GM12878 (cell line): ENCODE results near the gene DACH1. TPM values are rescaled to one million over a fixed set of nuclear protein-coding genes. Genes with fewer than 3 reads are reported as not detected.

Experiments
- ATAC-seq: fragments of 200-7000 bp; cut with Tn5 transposase; 3 replicates; pipeline ENCODE4 v1.9.1; 2020; ENCODE audit warnings: mild to moderate bottlenecking, moderate library complexity
- BruUV-seq: library from RNA; stranded (reverse); fragments of 400-500 nt; replicated peaks from 2 replicates; lab custom pipeline; 2021; lab: Mats Ljungman, UMichigan
- CTCF ChIA-PET: fragments of 300-600 bp; sonication (Branson Sonifier 250); formaldehyde crosslinking; extraction: SDS; loops from one replicate; lab custom pipeline; 2021; ENCODE audit warnings: inconsistent platforms; lab: Yijun Ruan, JAX
- POLR2A ChIA-PET: fragments of 350-600 bp; formaldehyde crosslinking; extraction: SDS; loops from one replicate; lab custom pipeline; 2021; ENCODE audit warnings: inconsistent platforms; lab: Charles Lee
- RAD21 ChIA-PET: fragments of 300-600 bp; sonication (Branson Sonifier 250); formaldehyde crosslinking; loops from one replicate; lab custom pipeline; 2023; ENCODE audit warnings: antibody characterized with exemption; ENCODE audit not compliant: unreplicated experiment; lab: Charles Lee
- SMC1A ChIA-PET: fragments of 300-600 bp; sonication (Branson Sonifier 250); formaldehyde crosslinking; loops from one replicate; lab custom pipeline; 2023; ENCODE audit not compliant: unreplicated experiment, uncharacterized antibody; lab: Charles Lee
- DNase-seq: peaks from one replicate; pipeline ENCODE4 v3.0.0-alpha.2; 2011; ENCODE audit warnings: low read depth, low spot score
- FAIRE-seq: peaks from 3 replicates; lab custom pipeline; 2011; peaks lifted over from hg19 to GRCh38; lab: Jason Lieb, UNC
- H2AFZ ChIP-seq: 2 replicates; pipeline ENCODE4 v1.6.0; 2011; ENCODE audit warnings: low read depth, low read length, control low read depth; ENCODE audit not compliant: control insufficient read depth
- H3K27ac ChIP-seq: 2 replicates; pipeline ENCODE4 v1.5.1; 2011; ENCODE audit warnings: control low read depth; ENCODE audit not compliant: control insufficient read depth, insufficient read depth
- H3K27me3 ChIP-seq, 2 experiments: replicated peaks in 1 of 2; 2 replicates each; pipeline versions ENCODE4 v1.6.0 to v1.6.1; 2011; ENCODE audit warnings: low read length in 1 of 2; ENCODE audit not compliant: control insufficient read depth in 2 of 2, insufficient read depth in 2 of 2
- H3K36me3 ChIP-seq, 2 experiments: 2 replicates each; pipeline ENCODE4 v1.5.1; 2011; ENCODE audit warnings: low read length in 1 of 2; ENCODE audit not compliant: control insufficient read depth in 2 of 2, insufficient read depth in 2 of 2
- H3K4me1 ChIP-seq: 2 replicates; pipeline ENCODE4 v1.6.1; 2011; ENCODE audit warnings: mild to moderate bottlenecking, low read length, moderate library complexity, mixed read lengths; ENCODE audit not compliant: control insufficient read depth, insufficient read depth
- H3K4me2 ChIP-seq: 2 replicates; pipeline ENCODE4 v1.6.0; 2011; ENCODE audit warnings: control low read depth; ENCODE audit not compliant: control insufficient read depth, insufficient read depth
- H3K4me3 ChIP-seq: fragments of 200-600 bp; sonication (generic); 2 replicates; pipeline ENCODE4 v1.5.1; 2016
- H3K79me2 ChIP-seq: 2 replicates; pipeline ENCODE4 v1.6.0; 2011; ENCODE audit warnings: low read length; ENCODE audit not compliant: control insufficient read depth, insufficient read depth
- H3K9ac ChIP-seq: 2 replicates; pipeline ENCODE4 v1.8.0; 2011; ENCODE audit warnings: low read length, control low read depth, mixed read lengths; ENCODE audit not compliant: control insufficient read depth, insufficient read depth
- H3K9me3 ChIP-seq: replicated peaks from 3 replicates; pipeline ENCODE4 v1.5.1; 2011; ENCODE audit warnings: mild to moderate bottlenecking, low read length; ENCODE audit not compliant: control insufficient read depth, insufficient read depth
- H4K20me1 ChIP-seq: 2 replicates; pipeline ENCODE4 v1.6.0; 2011; ENCODE audit not compliant: control insufficient read depth, insufficient read depth
- ATF7 ChIP-seq: fragments of 450-650 bp; IDR thresholded peaks from 2 replicates; pipeline ENCODE4 v1.6.1; 2016; ENCODE audit warnings: low read depth, mild to moderate bottlenecking
- EP300 ChIP-seq, 2 experiments: fragments of 150-350 bp in 1 of 2; IDR thresholded peaks; 2 replicates each; pipeline ENCODE4 v1.6.1; 2011 to 2012; ENCODE audit warnings: low read depth in 2 of 2, low read length in 2 of 2, borderline replicate concordance in 1 of 2, improper control_type of control experiment in 1 of 2, inconsistent platforms in 1 of 2; ENCODE audit not compliant: control insufficient read depth in 1 of 2
- ESRRA ChIP-seq: IDR thresholded peaks from 2 replicates; pipeline ENCODE4 v1.6.1; 2012; ENCODE audit warnings: mild to moderate bottlenecking, low read length, improper control_type of control experiment
- FOXK2 ChIP-seq: fragments of 450-650 bp; IDR thresholded peaks from 2 replicates; pipeline ENCODE4 v1.6.1; 2017; ENCODE audit warnings: mild to moderate bottlenecking, moderate library complexity
- HCFC1 ChIP-seq: fragments of 150-350 bp; IDR thresholded peaks from 2 replicates; pipeline ENCODE4 v1.6.1; 2014; ENCODE audit warnings: low read length
- WGBS: methylation state at CpG from one replicate; pipeline ENCODE4 v1.1.6; 2016; ENCODE audit warnings: low lambda C conversion rate; ENCODE audit not compliant: insufficient replicate concordance, insufficient coverage; ENCODE audit errors: missing lambda C conversion rate; 5-methylcytosine and 5-hydroxymethylcytosine counted together
- in situ Hi-C: fragments of 300-500 bp; cut with MboI; formaldehyde crosslinking; loops from 9 replicates; pipeline ENCODE4 v1.14.3; 2018; ENCODE audit warnings: mixed read lengths
- intact Hi-C: fragments of 100-400 bp; cut with micrococcal nuclease; formaldehyde crosslinking; loops from one replicate; pipeline ENCODE4 v1.14.2; 2022; ENCODE audit not compliant: unreplicated experiment
- polyA plus RNA-seq, 11 experiments: library from polyadenylated mRNA; depleted of rRNA in 4 of 11; unstranded in 6 of 11; stranded (reverse) in 5 of 11; fragments of >200 nt; fragmentation: Nextera tagmentation in 4 of 11; fragmentation: Illumina TruSeq in 1 of 11; extraction: Ambion mirVana in 4 of 11; extraction: Trizol in 1 of 11; gene quantifications; 1 replicate in 1 of 11; 2 replicates in 10 of 11; pipeline versions ENCODE4 v1.2.1 to v1.2.3, GENCODE V29; 2011 to 2016; ENCODE audit warnings: inconsistent platforms in 2 of 11, missing spikeins in 2 of 11, low read depth in 1 of 11
- total RNA-seq, 4 experiments: library from RNA; depleted of rRNA in 3 of 4; stranded (reverse); fragments of >200 nt in 3 of 4; fragmentation: Illumina TruSeq in 1 of 4; extraction: Trizol in 1 of 4; gene quantifications; 2 replicates each; pipeline versions ENCODE4 v1.2.1 to v1.2.3, GENCODE V29; 2013 to 2021
- TF ChIP-seq, protein P1 (sequence below): fragments of 450-650 bp; IDR thresholded peaks from 2 replicates; pipeline ENCODE4 v1.6.1; 2016; ENCODE audit warnings: mild to moderate bottlenecking
- TF ChIP-seq, protein P2 (sequence below): fragments of 450-650 bp; IDR thresholded peaks from 2 replicates; pipeline ENCODE4 v1.6.1; 2016; ENCODE audit warnings: mild to moderate bottlenecking
- TF ChIP-seq, protein P3 (sequence below): IDR thresholded peaks from 2 replicates; pipeline ENCODE4 v1.6.1; 2011; ENCODE audit warnings: mild to moderate bottlenecking, low read depth, low read length, moderate library complexity; ENCODE audit not compliant: insufficient replicate concordance
- TF ChIP-seq, protein P4 (sequence below), 3 experiments: IDR thresholded peaks in 2 of 3; conservative IDR thresholded peaks in 1 of 3; 2 replicates each; pipeline ENCODE4 v1.5.1; 2011; ENCODE audit warnings: low read depth in 3 of 3, low read length in 3 of 3, mild to moderate bottlenecking in 3 of 3, control low read depth in 2 of 3, moderate library complexity in 2 of 3, inconsistent platforms in 1 of 3, mixed read lengths in 1 of 3; ENCODE audit not compliant: control insufficient read depth in 2 of 3, insufficient read depth in 1 of 3; ENCODE audit errors: extremely low read depth in 1 of 3

Gene DACH1
- total and polyA plus RNA-seq, 10 of the 15 experiments (the other 5 are each of a cell fraction or from before 2014, with no cell fraction given) = 0.05 TPM; not detected in 9

DNA sequence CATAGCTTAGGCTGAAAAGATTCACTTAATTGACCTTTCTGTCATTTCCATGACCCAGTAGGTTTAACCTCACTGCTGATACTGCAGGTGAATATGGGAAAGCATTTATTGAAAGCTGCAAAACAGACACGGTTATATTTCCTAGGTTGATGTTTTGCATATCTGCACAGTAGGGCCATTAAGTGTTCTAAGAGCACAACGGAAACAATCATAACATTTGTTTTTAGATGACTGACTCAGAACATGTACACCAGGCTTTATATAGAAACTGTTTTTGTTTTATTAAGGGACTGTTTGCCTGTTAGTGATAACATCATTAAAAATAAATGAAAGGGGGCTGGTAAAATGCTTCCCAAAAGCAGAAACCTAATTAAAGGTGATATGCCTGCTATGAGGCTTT lies 367.8 kb downstream of the DACH1 start (continued):
- TF ChIP-seq, protein P1, sequence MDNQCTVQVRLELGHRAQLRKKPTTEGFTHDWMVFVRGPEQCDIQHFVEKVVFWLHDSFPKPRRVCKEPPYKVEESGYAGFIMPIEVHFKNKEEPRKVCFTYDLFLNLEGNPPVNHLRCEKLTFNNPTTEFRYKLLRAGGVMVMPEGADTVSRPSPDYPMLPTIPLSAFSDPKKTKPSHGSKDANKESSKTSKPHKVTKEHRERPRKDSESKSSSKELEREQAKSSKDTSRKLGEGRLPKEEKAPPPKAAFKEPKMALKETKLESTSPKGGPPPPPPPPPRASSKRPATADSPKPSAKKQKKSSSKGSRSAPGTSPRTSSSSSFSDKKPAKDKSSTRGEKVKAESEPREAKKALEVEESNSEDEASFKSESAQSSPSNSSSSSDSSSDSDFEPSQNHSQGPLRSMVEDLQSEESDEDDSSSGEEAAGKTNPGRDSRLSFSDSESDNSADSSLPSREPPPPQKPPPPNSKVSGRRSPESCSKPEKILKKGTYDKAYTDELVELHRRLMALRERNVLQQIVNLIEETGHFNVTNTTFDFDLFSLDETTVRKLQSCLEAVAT = no peak

DNA sequence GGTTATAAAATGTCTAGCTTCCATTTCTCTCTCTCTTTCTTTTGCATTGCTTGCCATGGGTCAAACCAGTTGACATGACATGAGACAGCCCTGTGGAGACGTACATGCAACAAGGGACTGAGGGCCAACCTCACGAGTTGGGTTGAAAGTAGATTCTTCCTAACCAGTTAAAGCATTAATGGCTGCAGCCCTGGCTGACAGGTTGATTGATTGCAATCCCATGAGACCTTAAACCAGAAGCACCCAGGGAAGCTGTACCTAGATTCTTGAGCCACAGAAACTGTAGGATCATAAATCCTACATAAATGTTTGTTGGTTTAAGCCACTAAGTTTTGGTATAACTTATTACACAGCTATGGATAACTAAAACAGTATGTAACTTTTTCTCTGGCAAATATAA lies 373.8 kb downstream of the DACH1 start:
- intact Hi-C loops = no loop called here
- BruUV-seq = no TSS peak
- 10% methylated on average over 2 of the region's 2 CpGs for WGBS

More for the DNA sequence above, 373.8 kb downstream of the DACH1 start:
- ATAC-seq = no peak
- DNase-seq = no peak
- Histone ChIP-seq H4K20me1 (no peaks in the 10 kb centered on the region), H3K9ac (no peak overlapping the region), H3K4me3 (no peak overlapping the region), H3K9me3 (no peaks in the 10 kb centered on the region), H3K36me3 (no peaks in the 10 kb centered on the region), H3K4me1 (no peaks in the 10 kb centered on the region), H2AFZ (no peak overlapping the region), H3K27me3 (no peaks in the 10 kb centered on the region; a peak in 1 of 4 replicates), H3K27ac (no peak overlapping the region)
- no peak for FAIRE-seq
- in situ Hi-C loops = no loop called here
- ChIA-PET POLR2A (no interaction called here), RAD21 (no interaction called here), CTCF (no interaction called here), SMC1A (no interaction called here)
- TF ChIP-seq EP300 (IDR thresholded peaks at IDR 0.05; ENCODE audit: borderline replicate concordance in 1 of 2, control insufficient read depth in 1 of 2, low read depth in 2 of 2, low read length in 2 of 2) (no peak), HCFC1 (no peak), ESRRA (no peak), ATF7 (no peak), FOXK2 (no peak)
- TF ChIP-seq, protein P2, sequence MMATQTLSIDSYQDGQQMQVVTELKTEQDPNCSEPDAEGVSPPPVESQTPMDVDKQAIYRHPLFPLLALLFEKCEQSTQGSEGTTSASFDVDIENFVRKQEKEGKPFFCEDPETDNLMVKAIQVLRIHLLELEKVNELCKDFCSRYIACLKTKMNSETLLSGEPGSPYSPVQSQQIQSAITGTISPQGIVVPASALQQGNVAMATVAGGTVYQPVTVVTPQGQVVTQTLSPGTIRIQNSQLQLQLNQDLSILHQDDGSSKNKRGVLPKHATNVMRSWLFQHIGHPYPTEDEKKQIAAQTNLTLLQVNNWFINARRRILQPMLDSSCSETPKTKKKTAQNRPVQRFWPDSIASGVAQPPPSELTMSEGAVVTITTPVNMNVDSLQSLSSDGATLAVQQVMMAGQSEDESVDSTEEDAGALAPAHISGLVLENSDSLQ = 0 out of 2 replicates have a peak, but pooled peaks have one; percentile 16
- TF ChIP-seq, protein P3, sequence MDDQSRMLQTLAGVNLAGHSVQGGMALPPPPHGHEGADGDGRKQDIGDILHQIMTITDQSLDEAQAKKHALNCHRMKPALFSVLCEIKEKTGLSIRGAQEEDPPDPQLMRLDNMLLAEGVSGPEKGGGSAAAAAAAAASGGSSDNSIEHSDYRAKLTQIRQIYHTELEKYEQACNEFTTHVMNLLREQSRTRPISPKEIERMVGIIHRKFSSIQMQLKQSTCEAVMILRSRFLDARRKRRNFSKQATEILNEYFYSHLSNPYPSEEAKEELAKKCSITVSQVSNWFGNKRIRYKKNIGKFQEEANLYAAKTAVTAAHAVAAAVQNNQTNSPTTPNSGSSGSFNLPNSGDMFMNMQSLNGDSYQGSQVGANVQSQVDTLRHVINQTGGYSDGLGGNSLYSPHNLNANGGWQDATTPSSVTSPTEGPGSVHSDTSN = peak; percentile 36
- TF ChIP-seq, protein P4, sequence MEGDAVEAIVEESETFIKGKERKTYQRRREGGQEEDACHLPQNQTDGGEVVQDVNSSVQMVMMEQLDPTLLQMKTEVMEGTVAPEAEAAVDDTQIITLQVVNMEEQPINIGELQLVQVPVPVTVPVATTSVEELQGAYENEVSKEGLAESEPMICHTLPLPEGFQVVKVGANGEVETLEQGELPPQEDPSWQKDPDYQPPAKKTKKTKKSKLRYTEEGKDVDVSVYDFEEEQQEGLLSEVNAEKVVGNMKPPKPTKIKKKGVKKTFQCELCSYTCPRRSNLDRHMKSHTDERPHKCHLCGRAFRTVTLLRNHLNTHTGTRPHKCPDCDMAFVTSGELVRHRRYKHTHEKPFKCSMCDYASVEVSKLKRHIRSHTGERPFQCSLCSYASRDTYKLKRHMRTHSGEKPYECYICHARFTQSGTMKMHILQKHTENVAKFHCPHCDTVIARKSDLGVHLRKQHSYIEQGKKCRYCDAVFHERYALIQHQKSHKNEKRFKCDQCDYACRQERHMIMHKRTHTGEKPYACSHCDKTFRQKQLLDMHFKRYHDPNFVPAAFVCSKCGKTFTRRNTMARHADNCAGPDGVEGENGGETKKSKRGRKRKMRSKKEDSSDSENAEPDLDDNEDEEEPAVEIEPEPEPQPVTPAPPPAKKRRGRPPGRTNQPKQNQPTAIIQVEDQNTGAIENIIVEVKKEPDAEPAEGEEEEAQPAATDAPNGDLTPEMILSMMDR (IDR thresholded peaks at IDR 0.05 in 2 of 3, conservative IDR thresholded peaks at IDR 0.05 in 1 of 3; ENCODE audit: control insufficient read depth in 2 of 3, extremely low read depth in 1 of 3, insufficient read depth in 1 of 3, low read depth in 3 of 3, low read length in 3 of 3) = no peak
- TF ChIP-seq, all 136 proteins: peak for 2
- Histone ChIP-seq H3K4me2 (no peak overlapping the region), H3K79me2 (no peaks in the 10 kb centered on the region)
